Measurements from ENCODE around the gene HOXD13. TPM values are rescaled to one million over a fixed set of nuclear protein-coding genes. Genes with fewer than 3 reads are reported as not detected.

Gene HOXD13
- total and polyA plus RNA-seq, 2 donors (not counting 1 experiment from before 2014, with no cell fraction given): not detected

DNA sequence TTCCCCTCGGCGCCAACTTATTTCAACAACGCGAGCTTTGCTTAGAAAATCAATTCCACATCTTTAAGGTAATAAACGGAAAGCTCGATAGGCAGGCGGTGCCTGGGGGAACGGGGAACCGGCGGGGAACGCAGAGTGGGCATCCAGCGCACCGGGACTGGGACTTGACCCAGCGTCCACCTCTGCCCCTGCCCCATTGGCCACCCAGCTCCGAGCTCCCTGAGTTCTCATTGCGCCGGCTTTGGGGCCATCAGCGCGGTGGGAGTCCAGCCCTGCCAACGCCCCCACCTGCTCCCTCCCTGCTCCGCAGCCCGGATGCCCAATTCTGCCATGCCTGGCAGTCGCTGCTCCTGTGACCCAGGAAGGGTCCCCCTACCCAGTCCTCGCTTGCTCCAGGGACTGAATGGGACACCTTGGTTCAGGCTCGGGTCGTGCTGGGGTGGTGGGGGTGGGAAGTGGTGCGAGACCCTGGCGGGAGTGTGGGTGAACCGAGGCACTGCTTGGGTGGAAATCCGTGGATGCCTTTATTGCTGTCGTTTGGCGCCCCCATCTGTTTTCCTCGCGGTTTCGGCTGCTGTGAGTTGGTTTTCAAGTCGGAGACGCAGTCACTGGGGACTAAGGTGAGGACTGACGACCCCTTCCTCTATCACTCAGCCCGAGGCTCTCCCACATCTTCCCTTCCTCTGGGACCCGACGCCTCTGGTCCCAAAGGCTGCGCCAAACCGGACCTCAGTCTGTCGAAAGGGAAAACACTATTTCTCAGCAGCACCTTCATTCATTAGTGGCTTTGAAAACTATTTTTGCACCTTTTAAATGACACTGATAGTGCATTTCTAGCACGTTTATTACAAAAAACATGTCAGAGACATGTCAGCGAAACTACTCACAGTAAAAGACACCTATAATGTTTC is 6.4 kb upstream of the HOXD13 start:
- H4K20me1 ChIP-seq (ENCODE audit: control insufficient read depth, extremely low read depth, insufficient read depth, low read length): no peaks in the 10 kb centered on the region
- TF ChIP-seq EZH2 (IDR thresholded peaks at IDR 0.05; ENCODE audit: low read length, missing control alignments): peak; percentile 63
- TF ChIP-seq, protein P1, sequence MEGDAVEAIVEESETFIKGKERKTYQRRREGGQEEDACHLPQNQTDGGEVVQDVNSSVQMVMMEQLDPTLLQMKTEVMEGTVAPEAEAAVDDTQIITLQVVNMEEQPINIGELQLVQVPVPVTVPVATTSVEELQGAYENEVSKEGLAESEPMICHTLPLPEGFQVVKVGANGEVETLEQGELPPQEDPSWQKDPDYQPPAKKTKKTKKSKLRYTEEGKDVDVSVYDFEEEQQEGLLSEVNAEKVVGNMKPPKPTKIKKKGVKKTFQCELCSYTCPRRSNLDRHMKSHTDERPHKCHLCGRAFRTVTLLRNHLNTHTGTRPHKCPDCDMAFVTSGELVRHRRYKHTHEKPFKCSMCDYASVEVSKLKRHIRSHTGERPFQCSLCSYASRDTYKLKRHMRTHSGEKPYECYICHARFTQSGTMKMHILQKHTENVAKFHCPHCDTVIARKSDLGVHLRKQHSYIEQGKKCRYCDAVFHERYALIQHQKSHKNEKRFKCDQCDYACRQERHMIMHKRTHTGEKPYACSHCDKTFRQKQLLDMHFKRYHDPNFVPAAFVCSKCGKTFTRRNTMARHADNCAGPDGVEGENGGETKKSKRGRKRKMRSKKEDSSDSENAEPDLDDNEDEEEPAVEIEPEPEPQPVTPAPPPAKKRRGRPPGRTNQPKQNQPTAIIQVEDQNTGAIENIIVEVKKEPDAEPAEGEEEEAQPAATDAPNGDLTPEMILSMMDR (conservative IDR thresholded peaks at IDR 0.05 in 1 of 2, IDR thresholded peaks at IDR 0.05 in 1 of 2; ENCODE audit: low read depth in 1 of 2, low read length in 2 of 2): peak; percentile 41 to 57
- no peak overlapping the region for H3K4me2 ChIP-seq (ENCODE audit: extremely low read depth, insufficient read depth, low read length)
- no peak overlapping the region for H2AFZ ChIP-seq (ENCODE audit: low read length)
- no peaks in the 10 kb centered on the region for H3K36me3 ChIP-seq (ENCODE audit: control insufficient read depth, insufficient read depth, low read length)
- no peak overlapping the region for H3K9ac ChIP-seq (ENCODE audit: insufficient read depth, low read length)
- no peak overlapping the region for H3K4me3 ChIP-seq (replicated peaks in 1 of 4; ENCODE audit: control extremely low read depth in 1 of 4, insufficient read depth in 1 of 4, low read depth in 3 of 4, low read length in 4 of 4)
- H3K27me3 ChIP-seq (ENCODE audit: control insufficient read depth, insufficient read depth, low read length): peaks cover 89% of the 10 kb centered on the region
- H3K27ac ChIP-seq (ENCODE audit: insufficient read depth, low read length): no peak overlapping the region
- peak; percentile 25 to 39 for DNase-seq (ENCODE audit: low read depth in 2 of 2)
- no peaks in the 10 kb centered on the region for H3K4me1 ChIP-seq (ENCODE audit: control insufficient read depth, extremely low read depth, insufficient read depth, low read length)
- H3K9me3 ChIP-seq (ENCODE audit: control insufficient read depth, insufficient read depth, low read depth, low read length): no peaks in the 10 kb centered on the region
- H3K79me2 ChIP-seq (ENCODE audit: control insufficient read depth, insufficient read depth, low read length): no peaks in the 10 kb centered on the region

DNA sequence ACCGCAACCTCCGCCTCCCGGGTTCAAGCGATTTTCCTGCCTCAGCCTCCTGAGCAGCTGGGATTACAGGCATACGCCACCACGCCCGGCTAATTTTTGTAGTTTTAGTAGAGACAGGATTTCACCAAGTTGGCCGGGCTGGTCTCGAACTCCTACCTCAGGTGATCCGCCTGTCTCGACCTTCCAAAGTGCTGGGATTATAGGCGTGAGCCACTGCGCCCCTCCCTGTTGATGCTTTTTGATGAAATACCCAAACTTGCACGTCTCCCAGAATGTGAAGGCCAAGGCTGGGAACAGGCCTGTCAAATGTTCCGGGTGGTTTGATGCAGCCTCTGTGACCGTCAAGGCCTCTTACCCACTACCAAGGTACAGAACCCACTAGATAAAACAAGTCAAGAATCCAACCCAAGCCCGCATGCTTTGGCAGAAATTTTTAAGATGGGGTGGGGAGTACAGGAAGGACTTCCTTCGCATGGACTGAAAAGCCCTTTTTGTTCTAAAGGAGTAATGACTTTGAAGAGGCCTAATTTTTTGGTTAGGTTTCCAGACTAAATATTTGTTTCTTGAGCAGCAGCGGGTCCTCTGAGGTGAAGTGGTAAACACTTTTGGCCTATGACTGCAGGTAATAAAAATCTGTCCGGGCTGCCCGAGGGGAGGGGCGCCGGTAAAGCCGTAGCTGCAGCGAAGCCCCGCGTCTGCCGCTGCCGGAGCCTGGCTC is 5.0 kb upstream of the HOXD13 start:
- Histone ChIP-seq H3K4me3 (replicated peaks in 1 of 4; ENCODE audit: control extremely low read depth in 1 of 4, insufficient read depth in 1 of 4, low read depth in 3 of 4, low read length in 4 of 4) (no peak overlapping the region), H3K27ac (ENCODE audit: insufficient read depth, low read length) (no peak overlapping the region), H3K79me2 (ENCODE audit: control insufficient read depth, insufficient read depth, low read length) (no peaks in the 10 kb centered on the region), H3K9me3 (ENCODE audit: control insufficient read depth, insufficient read depth, low read depth, low read length) (no peaks in the 10 kb centered on the region), H3K9ac (ENCODE audit: insufficient read depth, low read length) (no peak overlapping the region), H3K4me1 (ENCODE audit: control insufficient read depth, extremely low read depth, insufficient read depth, low read length) (no peaks in the 10 kb centered on the region), H2AFZ (ENCODE audit: low read length) (no peak overlapping the region), H3K27me3 (ENCODE audit: control insufficient read depth, insufficient read depth, low read length) (peaks cover 87% of the 10 kb centered on the region), H3K36me3 (ENCODE audit: control insufficient read depth, insufficient read depth, low read length) (no peaks in the 10 kb centered on the region), H4K20me1 (ENCODE audit: control insufficient read depth, extremely low read depth, insufficient read depth, low read length) (no peaks in the 10 kb centered on the region), H3K4me2 (ENCODE audit: extremely low read depth, insufficient read depth, low read length) (no peak overlapping the region)
- no peak for DNase-seq (ENCODE audit: low read depth in 2 of 2)
- TF ChIP-seq, protein P1 (conservative IDR thresholded peaks at IDR 0.05 in 1 of 2, IDR thresholded peaks at IDR 0.05 in 1 of 2; ENCODE audit: low read depth in 1 of 2, low read length in 2 of 2): no peak

Measured in fibroblast of lung (primary cell).